CD4-positive, alpha-beta T cell treated with Interleukin-4 for 1 hour (primary cell): ENCODE measurements around the gene PARD6B.
"Not testable (repeated sequence)": the region's sequence is repeated elsewhere in the genome, so short reads cannot be mapped to it uniquely, and the experiment has no call there.

Experiments used
- DNase-seq, 2 donors: peaks; one replicate each; pipeline ENCODE4 v3.0.0-alpha.2; 2020 to 2022

Gene PARD6B

GRCh38 chr20:50777373-50777772 is 46.0 kb downstream of the PARD6B start:
- no peak for DNase-seq

- DNase-seq = not testable (repeated sequence)
These were observed 47.6 kb downstream of the PARD6B start for GRCh38 chr20:50778994-50779393.

- DNase-seq = no peak
These were observed 52.0 kb downstream of the PARD6B start for GRCh38 chr20:50783390-50783789.

GRCh38 chr20:50783903-50784302 is 52.5 kb downstream of the PARD6B start:
- DNase-seq = no peak

- no peak for DNase-seq
These were observed 53.1 kb downstream of the PARD6B start for GRCh38 chr20:50784464-50784863.

GRCh38 chr20:50786703-50787102 is 55.3 kb downstream of the PARD6B start:
- no peak for DNase-seq

- no peak for DNase-seq
These were observed 55.8 kb downstream of the PARD6B start for GRCh38 chr20:50787181-50787580.

GRCh38 chr20:50788045-50788991 is 56.9 kb downstream of the PARD6B start:
- no peak for DNase-seq

- DNase-seq = no peak
These were observed 58.7 kb downstream of the PARD6B start for GRCh38 chr20:50789968-50790650.

- DNase-seq = peak; percentile 76 to 81
These were observed 59.4 kb downstream of the PARD6B start for GRCh38 chr20:50790651-50791277.

- DNase-seq = no peak
These were observed 61.6 kb downstream of the PARD6B start for GRCh38 chr20:50792708-50793574.

- DNase-seq = peak; percentile 55 to 57
These were observed 62.2 kb downstream of the PARD6B start for GRCh38 chr20:50793575-50794016.

GRCh38 chr20:50794181-50794845 is 62.9 kb downstream of the PARD6B start:
- no peak for DNase-seq

GRCh38 chr20:50794846-50795634 is 63.7 kb downstream of the PARD6B start, which contains the start of gene BCAS4:
Gene BCAS4, plus strand, starts transcription at chr20:50795061. Its CDS starts 23 bp downstream, at chr20:50795084.
- DNase-seq = peak; percentile 87 to 89

- no peak for DNase-seq
These were observed 65.8 kb downstream of the PARD6B start for GRCh38 chr20:50797142-50797541.

GRCh38 chr20:50798650-50799049 is 67.3 kb downstream of the PARD6B start:
- no peak for DNase-seq

- no peak for DNase-seq
These were observed 68.0 kb downstream of the PARD6B start for GRCh38 chr20:50799176-50799889.

- DNase-seq = no peak
These were observed 68.6 kb downstream of the PARD6B start for GRCh38 chr20:50799890-50800550.

- not testable (repeated sequence) for DNase-seq
These were observed 69.8 kb downstream of the PARD6B start for GRCh38 chr20:50800986-50801746.
